Glomerular visceral epithelial cell (primary cell): Measurements from ENCODE around the gene CDR2L.
"Not testable (repeated sequence)": the region's sequence is repeated elsewhere in the genome, so short reads cannot be mapped to it uniquely, and the experiment has no call there.

Experiments used
- DNase-seq: peaks from one replicate; pipeline ENCODE4 v3.0.0-alpha.2; 2016; ENCODE audit errors: extremely low spot score

CDR2L gene

GRCh38 chr17:75039238-75039637 lies 51.8 kb downstream of the CDR2L start:
- DNase-seq, result no peak

DNA sequence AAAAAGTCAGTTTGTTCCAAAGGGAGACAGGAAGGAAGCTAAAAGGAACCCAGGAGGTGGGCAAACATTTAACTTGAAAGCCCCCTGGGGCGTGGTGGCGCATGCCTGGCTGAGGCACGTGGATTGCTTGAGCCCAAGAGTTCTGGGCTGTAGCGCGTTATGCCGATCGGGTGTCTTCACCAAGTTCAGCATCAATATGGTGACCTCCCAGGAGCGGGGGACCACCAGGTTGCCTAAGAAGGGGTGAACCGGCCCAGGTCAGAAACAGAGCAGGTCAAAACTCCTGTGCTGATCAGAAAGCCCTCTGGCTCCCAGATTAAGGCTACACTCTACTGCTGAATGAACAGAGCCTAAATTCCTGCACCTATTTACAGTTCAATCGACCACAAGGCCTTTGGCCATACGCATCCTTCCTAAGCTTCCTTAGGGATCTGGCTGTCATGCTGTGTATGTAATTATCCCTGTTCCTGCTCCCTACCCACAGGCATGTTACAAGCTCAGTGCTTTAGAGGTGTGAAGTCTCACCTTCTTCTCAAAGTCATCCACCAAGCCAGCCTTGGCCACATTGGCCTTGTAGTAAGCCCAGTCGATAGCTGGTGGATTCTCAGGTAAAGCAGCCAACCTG lies 54.3 kb downstream of the CDR2L start:
- no peak for DNase-seq

- not testable (repeated sequence) for DNase-seq
Observed at GRCh38 chr17:75043789-75044188, 56.4 kb downstream of the CDR2L start.

DNA sequence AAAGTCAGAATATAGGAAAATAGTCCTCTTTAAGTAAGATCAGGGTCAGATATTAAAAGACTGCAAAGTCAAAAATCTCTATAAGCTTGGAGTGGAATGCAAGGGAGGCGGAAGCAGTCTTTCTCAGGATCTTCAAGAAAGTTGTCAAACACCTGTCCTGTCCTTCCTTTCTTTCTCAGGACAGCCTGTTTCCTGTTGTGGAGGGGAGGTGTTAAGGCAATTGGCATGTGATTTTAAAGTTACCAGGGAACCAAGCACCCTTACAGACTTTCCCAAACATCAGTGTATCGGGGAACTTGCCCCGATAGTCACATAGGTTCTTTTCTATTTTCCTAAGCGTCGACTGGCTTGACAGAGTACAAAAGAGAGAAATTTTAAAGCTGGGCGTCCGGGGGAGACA lies 57.3 kb downstream of the CDR2L start:
- DNase-seq, result no peak

DNA sequence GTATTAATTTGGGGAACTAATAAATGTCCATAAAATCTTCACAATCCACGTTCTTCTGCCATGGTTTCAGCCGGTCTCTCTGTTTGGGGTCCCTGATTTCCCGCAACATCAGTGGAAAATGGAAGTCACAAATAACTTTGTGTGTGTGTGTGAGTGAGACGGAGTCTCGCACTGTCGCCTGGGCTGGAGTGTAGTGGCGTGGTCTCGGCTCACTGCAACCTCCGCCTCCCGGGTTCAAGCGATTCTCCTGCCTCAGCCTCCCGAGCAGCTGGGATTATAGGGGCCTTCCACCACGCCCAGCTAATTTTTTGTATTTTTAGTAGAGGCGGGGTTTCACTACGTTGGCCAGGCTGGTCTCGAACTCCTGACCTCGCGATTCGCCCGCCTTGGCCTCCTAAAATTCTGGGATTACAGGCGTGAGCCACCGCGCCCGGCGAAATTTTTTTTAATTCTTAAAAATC lies 58.5 kb downstream of the CDR2L start:
- not testable (repeated sequence) for DNase-seq

GRCh38 chr17:75046407-75047289 lies 59.2 kb downstream of the CDR2L start, which contains the start of the genes ATP5PD and KCTD2:
Gene ATP5PD (minus strand): TSS chr17:75046969. CDS start chr17:75042650, 4,319 bp downstream.
Gene KCTD2 (plus strand): TSS chr17:75047225. CDS start chr17:75047251, 26 bp downstream.
- peak; percentile 97 for DNase-seq

DNA sequence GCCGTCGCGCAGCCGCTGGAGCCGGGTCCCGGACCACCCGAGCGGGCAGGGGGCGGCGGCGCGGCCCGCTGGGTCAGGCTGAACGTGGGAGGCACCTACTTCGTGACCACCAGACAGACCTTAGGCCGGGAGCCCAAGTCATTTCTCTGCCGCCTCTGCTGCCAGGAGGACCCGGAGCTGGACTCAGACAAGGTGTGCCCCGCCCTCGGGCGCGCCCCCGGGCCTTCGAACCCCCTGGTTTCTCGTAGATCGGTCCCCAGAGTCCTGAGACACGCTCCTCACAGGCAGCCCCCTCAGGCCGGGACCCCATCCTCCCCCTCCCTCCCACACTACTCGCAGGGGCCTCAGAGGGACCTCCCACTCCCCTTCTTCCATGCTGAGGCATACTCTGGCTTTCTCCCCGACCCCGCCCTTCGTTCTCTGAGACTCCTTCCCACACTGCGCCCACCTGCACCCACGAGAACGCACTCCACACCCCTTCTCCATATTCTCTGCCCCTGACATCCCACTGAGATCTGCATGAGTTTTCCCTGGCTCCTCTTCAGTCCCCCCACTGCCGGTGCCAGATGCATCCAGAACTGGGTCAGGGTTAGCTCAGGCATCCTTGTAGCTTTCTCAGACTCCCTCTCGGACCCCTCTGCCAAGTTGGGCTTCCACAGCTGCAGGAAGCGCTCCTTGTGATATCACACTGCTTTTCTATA lies 60.1 kb downstream of the CDR2L start:
- DNase-seq, result peak; percentile 18

DNA sequence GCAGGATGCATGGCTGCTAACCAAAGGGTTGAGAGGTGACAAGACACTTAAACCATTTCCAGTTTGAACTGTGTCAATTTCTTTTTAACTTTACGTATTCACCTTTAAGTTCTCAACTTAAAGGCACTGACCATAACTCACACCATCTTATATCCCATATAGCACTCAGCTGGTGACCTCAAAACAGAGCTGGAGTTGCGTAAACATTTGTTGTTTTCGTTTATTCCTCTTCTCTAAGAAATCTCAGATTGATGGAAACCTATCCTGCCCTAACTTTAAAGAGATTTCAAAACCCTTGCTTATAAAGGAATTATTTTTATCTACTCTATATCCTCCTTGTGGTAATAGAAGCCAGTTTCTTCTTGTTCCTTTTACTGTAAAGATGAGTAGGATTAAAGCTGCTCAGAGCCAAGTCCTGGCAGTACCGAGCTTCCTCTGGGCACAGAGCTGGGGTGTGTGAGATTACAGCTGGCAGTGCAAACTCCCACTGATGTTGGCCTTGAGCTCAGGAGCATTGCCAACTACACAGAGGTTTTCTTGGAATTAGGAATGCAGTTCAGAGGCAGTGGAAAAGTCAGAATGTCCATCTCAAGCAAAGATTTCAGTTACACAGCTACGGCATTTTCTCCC lies 60.9 kb downstream of the CDR2L start:
- no peak for DNase-seq

DNA sequence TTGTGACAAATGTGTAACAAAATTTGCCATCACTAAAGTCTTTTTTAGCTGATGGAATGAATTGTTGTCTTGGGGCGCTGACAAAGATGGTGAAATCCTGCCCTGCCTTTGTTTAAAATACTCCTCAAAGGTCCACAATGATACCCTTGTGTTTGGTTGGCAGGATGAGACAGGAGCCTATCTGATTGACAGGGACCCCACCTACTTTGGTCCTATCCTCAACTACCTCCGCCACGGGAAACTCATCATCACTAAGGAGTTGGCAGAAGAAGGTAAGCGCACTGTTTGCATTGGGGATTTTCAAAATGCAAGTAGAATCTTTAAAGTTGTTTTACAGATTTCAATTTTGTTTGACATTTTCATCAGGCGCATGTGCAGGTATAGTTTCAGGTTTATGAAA lies 61.6 kb downstream of the CDR2L start:
- no peak for DNase-seq

- no peak for DNase-seq
Observed at GRCh38 chr17:75049706-75050105, 62.3 kb downstream of the CDR2L start.

DNA sequence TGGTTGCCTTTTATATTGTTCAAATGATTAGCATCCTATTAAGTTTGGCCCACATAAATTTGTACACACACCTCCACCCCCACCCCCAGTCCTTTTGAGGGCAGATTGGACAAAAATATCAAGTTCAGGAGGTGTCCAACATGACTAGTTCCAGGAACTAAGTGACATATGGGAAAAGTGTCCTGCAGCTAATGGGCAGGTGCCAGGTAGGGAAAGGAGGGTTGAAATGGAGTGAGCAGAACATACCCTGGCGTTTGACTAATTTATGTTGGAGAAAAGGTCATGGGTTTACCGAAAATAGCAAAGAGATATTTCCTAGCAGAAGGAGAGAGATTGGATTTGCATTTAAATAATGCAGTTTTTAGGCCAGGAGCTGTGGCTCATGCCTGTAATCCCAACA lies 64.5 kb downstream of the CDR2L start:
- no peak for DNase-seq
